GM19193 (cell line): ENCODE data around the gene SHCBP1.

Experiments
- POLR2A ChIP-seq: IDR thresholded peaks from 4 replicates; pipeline ENCODE4 v1.6.1; 2011; ENCODE audit not compliant: insufficient read depth, insufficient read length; ENCODE audit errors: extremely low read depth

Gene SHCBP1

GRCh38 chr16:46621006-46621933 lies at the start of gene SHCBP1:
Gene SHCBP1 (minus strand): TSS chr16:46621379. CDS start chr16:46621359, 20 bp downstream.
- TF ChIP-seq POLR2A = peak; percentile 87

DNA sequence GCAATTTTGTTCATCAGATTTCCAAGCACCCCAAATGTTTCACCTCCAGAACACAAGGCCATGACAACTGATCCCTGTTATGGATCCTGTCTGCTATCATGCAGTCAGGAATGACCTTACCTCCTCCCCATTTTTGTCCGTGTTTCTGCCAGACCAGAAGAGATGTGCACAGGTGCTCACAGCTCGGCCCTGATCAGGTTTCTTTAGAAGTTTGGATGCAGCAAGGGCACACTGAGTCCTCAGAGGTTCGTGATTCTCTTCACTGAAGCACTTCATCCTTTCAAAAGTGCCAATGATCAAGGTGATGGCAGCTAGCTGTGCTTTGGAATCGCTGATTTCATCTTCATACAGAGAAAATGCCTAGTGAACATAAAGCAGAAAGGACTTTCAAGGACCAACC lies 40.9 kb upstream of the SHCBP1 start:
- TF ChIP-seq POLR2A = no peak

GRCh38 chr16:46658925-46659324 lies 37.7 kb upstream of the SHCBP1 start:
- TF ChIP-seq POLR2A = no peak

DNA sequence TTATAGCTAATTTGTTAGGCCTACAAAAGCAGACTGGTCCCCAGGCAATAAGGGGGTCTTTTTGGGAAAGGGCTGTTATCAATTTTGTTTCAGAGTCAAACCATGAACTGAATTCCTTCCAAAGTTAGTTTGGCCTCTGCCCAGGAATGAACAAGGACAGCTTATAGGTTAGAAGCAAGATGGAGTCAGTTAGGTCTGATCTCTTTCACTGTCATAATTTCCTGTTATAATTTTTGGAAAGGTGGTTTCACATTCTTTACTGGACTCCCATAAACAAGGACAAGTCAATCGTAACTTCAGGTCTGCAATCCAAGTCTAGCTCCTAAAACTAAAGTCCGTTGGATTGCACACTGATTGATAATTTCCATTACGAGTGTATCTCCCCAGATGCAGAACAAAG lies 30.1 kb upstream of the SHCBP1 start:
- TF ChIP-seq POLR2A = no peak

GRCh38 chr16:46650254-46650623 lies 29.1 kb upstream of the SHCBP1 start:
- no peak for TF ChIP-seq POLR2A

DNA sequence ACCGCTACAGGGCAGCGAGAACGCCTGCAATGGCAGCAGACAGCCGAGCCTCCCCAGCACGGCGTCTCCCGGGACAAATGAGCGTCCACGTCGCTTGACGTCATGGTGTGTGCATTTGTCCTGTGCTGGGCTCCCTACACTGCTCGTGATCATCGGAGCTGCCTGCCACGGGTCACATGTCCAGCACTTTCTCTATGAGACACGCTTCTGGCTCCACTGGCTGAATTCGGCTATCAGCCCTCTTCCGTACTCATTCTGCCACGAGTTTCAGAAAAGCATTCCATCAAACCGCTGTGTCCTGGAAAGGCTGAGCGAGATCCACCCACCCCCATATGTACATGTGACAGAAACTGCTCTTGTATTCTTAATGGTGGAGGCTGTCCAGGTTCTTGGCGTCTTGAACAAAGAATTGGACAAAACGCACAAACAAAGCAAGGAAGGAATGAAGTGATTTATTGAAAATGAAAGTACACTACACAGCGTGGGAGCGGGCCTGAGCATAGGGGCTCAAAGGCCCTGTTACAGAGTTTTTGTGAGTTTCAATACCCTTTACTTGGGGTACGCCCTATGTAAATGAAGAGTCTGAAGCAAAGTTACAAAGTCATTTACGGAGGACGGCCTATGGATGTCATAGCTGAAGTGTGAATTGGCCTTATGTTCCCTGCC lies 28.5 kb upstream of the SHCBP1 start:
- TF ChIP-seq POLR2A = no peak

DNA sequence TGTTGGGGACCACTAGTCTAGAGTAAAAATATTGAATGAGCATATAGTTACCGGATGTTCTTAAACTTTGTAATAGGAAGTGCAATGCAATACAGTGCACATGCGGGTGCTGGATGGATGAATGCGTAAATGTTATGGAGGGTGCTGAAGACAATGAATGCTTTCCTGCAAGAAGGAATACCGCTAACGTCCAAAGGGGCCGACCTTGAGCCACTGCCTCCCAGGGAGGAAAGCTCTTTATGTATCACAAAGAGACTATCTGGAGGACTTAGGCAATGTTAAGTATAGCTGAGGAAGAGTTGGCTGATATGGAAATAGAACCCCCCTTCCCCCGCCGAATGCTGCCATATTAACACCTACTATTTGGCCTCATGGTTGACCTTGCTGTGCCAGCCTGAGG lies 27.5 kb upstream of the SHCBP1 start:
- no peak for TF ChIP-seq POLR2A

- no peak for TF ChIP-seq POLR2A
Measured at GRCh38 chr16:46638947-46639925, 18.1 kb upstream of the SHCBP1 start.

GRCh38 chr16:46632778-46633733 lies 11.9 kb upstream of the SHCBP1 start:
- no peak for TF ChIP-seq POLR2A

DNA sequence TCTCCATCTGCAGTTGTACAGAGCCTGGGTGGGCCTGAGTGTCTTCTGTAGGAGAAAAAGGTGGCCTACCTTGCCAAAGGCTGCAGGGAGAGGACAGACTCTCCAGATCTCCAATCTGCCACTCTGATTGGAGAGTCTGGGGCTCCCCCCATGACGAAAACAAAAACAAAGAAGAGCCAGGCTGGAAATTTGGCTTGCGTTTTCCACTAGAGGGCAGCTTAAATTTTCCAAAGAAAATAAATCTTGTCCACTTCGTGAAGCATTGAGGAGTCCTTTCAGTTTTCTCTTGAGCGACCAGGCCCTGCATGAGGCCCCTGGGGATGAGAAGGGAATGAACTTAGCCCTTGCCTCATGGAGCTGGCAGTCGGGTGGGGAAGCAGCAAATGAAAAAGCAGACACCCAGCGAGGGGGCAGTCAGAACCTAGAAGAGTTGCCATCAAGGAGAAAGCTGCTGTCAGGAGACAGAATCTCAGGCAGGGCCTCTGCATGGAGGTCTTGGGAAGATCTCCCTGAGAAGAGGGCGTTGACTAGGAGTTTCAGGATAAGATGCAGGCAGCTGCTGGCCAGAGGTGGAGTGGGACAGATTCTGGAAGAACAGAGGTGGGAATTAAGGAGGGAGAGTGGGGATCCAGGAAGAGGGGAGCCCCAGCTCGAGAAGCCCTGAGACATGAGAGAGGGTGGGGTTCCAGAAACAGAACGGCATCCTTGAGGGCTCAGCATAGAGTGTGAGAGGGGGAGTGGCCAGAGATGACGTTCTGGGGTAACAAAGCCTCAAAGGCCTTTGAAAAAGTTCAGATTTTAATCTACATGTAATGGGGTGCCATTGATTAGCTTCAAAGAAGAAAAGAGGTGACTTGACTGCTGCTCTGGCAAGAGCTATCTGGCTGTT lies 8.4 kb upstream of the SHCBP1 start:
- TF ChIP-seq POLR2A = no peak

DNA sequence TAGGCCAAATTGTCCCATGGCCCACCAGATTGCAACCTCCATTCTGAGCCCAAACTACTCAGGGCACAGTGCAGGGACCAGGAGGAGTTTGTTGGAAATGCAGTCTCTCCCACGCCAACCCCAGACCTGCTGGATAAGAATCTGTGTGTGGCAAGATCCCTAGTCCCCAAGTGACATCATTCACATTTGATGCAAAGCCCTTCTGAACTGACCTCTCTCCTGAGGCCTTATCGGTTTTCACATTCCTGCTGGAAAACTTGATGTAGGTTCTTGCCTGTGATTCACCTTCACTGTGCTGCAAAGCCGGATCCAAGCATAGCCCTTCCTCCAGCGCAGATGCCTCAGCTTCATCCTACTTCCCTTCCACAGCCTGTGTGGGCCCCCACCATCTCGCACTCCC lies 6.6 kb upstream of the SHCBP1 start:
- TF ChIP-seq POLR2A = no peak

GRCh38 chr16:46621934-46622676 lies 926 bp upstream of the SHCBP1 start:
- TF ChIP-seq POLR2A = no peak
